B cell (primary cell): ENCODE results near the gene OR2C3. TPM values are rescaled to one million over a fixed set of nuclear protein-coding genes. Genes with fewer than 3 reads are reported as not detected.

Experiments
- ATAC-seq: fragments of 200-7000 bp; cut with Tn5 transposase; one replicate; pipeline ENCODE4 v1.10.0; 2021; ENCODE audit warnings: low read depth, mild to moderate bottlenecking, moderate number of reproducible peaks, moderate library complexity
- CTCF ChIA-PET: fragments of 350-600 bp; sonication (Branson Sonifier 250); formaldehyde crosslinking; loops from one replicate; lab custom pipeline; 2021; ENCODE audit warnings: antibody characterized with exemption, inconsistent platforms; lab: Charles Lee
- POLR2A ChIA-PET: fragments of 350-600 bp; sonication (Branson Sonifier 250); formaldehyde crosslinking; loops from one replicate; lab custom pipeline; 2021; ENCODE audit warnings: antibody characterized with exemption; lab: Charles Lee
- DNase-seq: peaks from one replicate; pipeline ENCODE4 v3.0.0; 2013
- H2AFZ ChIP-seq: 2 replicates; pipeline ENCODE4 v1.6.1; 2012; ENCODE audit warnings: mild to moderate bottlenecking, low read depth, low read length; ENCODE audit not compliant: insufficient read depth, poor library complexity, severe bottlenecking
- H3K27ac ChIP-seq, 2 donors: 1 replicate in 1 of 2; 2 replicates in 1 of 2; pipeline ENCODE4 v1.5.1; 2012 to 2013; ENCODE audit warnings: low read length in 2 of 2, mild to moderate bottlenecking in 2 of 2, moderate library complexity in 1 of 2
- H3K27me3 ChIP-seq, 4 experiments: fragments of 200-600 bp in 1 of 4; sonication (generic) in 1 of 4; replicated peaks in 1 of 4; 1 replicate in 2 of 4; 2 replicates in 2 of 4; pipeline versions ENCODE4 v1.6.1 to v1.7.0; 2013 to 2016; ENCODE audit warnings: low read length in 3 of 4, mild to moderate bottlenecking in 2 of 4, mixed read lengths in 1 of 4, moderate library complexity in 1 of 4; ENCODE audit not compliant: insufficient read depth in 4 of 4, control insufficient read depth in 3 of 4; ENCODE audit errors: control extremely low read depth in 1 of 4
- H3K36me3 ChIP-seq, 2 experiments: replicated peaks in 1 of 2; 1 replicate in 1 of 2; 2 replicates in 1 of 2; pipeline versions ENCODE4 v1.6.1 to v1.7.1; 2013; ENCODE audit warnings: low read length in 1 of 2; ENCODE audit not compliant: insufficient read depth in 2 of 2, control insufficient read depth in 1 of 2; ENCODE audit errors: control extremely low read depth in 1 of 2, extremely low read depth in 1 of 2
- H3K4me1 ChIP-seq, 2 donors: fragments of 200-600 bp in 1 of 2; sonication (generic) in 1 of 2; 1 replicate in 1 of 2; 2 replicates in 1 of 2; pipeline versions ENCODE4 v1.5.1 to v1.6.1; 2013 to 2017; ENCODE audit warnings: low read length in 2 of 2; ENCODE audit not compliant: control insufficient read depth in 2 of 2, insufficient read depth in 2 of 2
- H3K4me2 ChIP-seq: replicated peaks from 2 replicates; pipeline ENCODE3; 2012; ENCODE audit warnings: mild to moderate bottlenecking, low read depth, low read length; ENCODE audit not compliant: poor library complexity, severe bottlenecking
- H3K4me3 ChIP-seq, 5 experiments: fragments of 200-600 bp in 1 of 5; sonication (generic) in 1 of 5; 1 replicate in 3 of 5; 2 replicates in 2 of 5; pipeline versions ENCODE4 v1.5.1 to v1.7.0; 2011 to 2016; ENCODE audit warnings: low read length in 4 of 5, mild to moderate bottlenecking in 4 of 5, low read depth in 2 of 5, control low read depth in 1 of 5, moderate library complexity in 1 of 5; ENCODE audit not compliant: insufficient read depth in 1 of 5; ENCODE audit errors: control extremely low read depth in 1 of 5, extremely low read depth in 1 of 5
- H3K79me2 ChIP-seq: fragments of 200-600 bp; sonication (generic); one replicate; pipeline ENCODE4 v1.6.0; 2016; ENCODE audit warnings: low read length; ENCODE audit not compliant: control insufficient read depth, insufficient read depth
- H3K9ac ChIP-seq: fragments of 200-600 bp; sonication (generic); 2 replicates; pipeline ENCODE4 v1.6.1; 2017; ENCODE audit warnings: mild to moderate bottlenecking, low read length, moderate library complexity
- H3K9me3 ChIP-seq, 3 donors: one replicate each; pipeline versions ENCODE4 v1.6.1 to v1.7.1; 2013; ENCODE audit warnings: low read length in 2 of 3; ENCODE audit not compliant: control insufficient read depth in 2 of 3, insufficient read depth in 1 of 3; ENCODE audit errors: control extremely low read depth in 1 of 3
- H4K20me1 ChIP-seq: 2 replicates; pipeline ENCODE4 v1.6.0; 2012; ENCODE audit warnings: mild to moderate bottlenecking, low read length; ENCODE audit not compliant: insufficient read depth, control insufficient read depth, poor library complexity, severe bottlenecking
- H3K27ac Mint-ChIP-seq: one replicate; pipeline ENCODE4 v1.8.0; 2021; ENCODE audit warnings: mixed read lengths
- H3K27me3 Mint-ChIP-seq: one replicate; pipeline ENCODE4 v1.8.0; 2021; ENCODE audit warnings: mixed read lengths
- H3K4me1 Mint-ChIP-seq: one replicate; pipeline ENCODE4 v1.8.0; 2021; ENCODE audit warnings: mixed read lengths
- H3K4me3 Mint-ChIP-seq: one replicate; pipeline ENCODE4 v1.8.0; 2021; ENCODE audit warnings: mixed read lengths
- H3K9me3 Mint-ChIP-seq: one replicate; pipeline ENCODE4 v1.8.0; 2022; ENCODE audit warnings: mixed read lengths; ENCODE audit not compliant: insufficient read depth
- CTCF ChIP-seq: fragments of 200-600 bp; IDR thresholded peaks from one replicate; pipeline ENCODE4 v1.8.0; 2022; ENCODE audit warnings: antibody characterized with exemption, mild to moderate bottlenecking
- EZH2 ChIP-seq: IDR thresholded peaks from 2 replicates; pipeline ENCODE4 v1.6.1; 2012; ENCODE audit warnings: borderline replicate concordance, low read depth, mild to moderate bottlenecking, moderate library complexity, low read length; ENCODE audit not compliant: insufficient read depth, poor library complexity, severe bottlenecking
- WGBS: methylation state at CpG from one replicate; pipeline ENCODE4 v1.1.5; 2013; ENCODE audit warnings: missing lambda C conversion rate; ENCODE audit not compliant: insufficient coverage; 5-methylcytosine and 5-hydroxymethylcytosine counted together
- intact Hi-C: fragments of 100-400 bp; cut with micrococcal nuclease; formaldehyde crosslinking; loops from one replicate; pipeline ENCODE4 v1.10.0; 2022
- polyA minus RNA-seq: library from RNA; depleted of rRNA, polyadenylated mRNA; stranded (reverse); fragments of >200 nt; gene quantifications from 2 replicates; pipeline ENCODE4 v1.2.3, GENCODE V29; 2012
- polyA plus RNA-seq: library from polyadenylated mRNA; depleted of rRNA; stranded (reverse); fragments of >200 nt; gene quantifications from 2 replicates; pipeline ENCODE4 v1.2.3, GENCODE V29; 2012
- total RNA-seq, 2 donors: library from RNA; stranded (reverse); fragments of 120-200 nt in 1 of 2; gene quantifications; 1 replicate in 1 of 2; 2 replicates in 1 of 2; pipeline versions ENCODE4 v1.2.3 to v1.2.4, GENCODE V29; 2013 to 2022

OR2C3 gene
- total RNA-seq (not detected in 2 replicates), polyA plus RNA-seq (not detected in 2 replicates), polyA minus RNA-seq (not detected in 2 replicates)
- total RNA-seq (2013) = not detected

GRCh38 chr1:247536340-247536739 is at the start of gene OR2C3:
TSS of gene OR2C3 (minus strand) at chr1:247536440. CDS start at chr1:247532511, 3,929 bp downstream.
- Histone ChIP-seq H3K4me1 (peaks cover 2 to 3% of the 10 kb centered on the region in 2 donors), H4K20me1 (no peaks in the 10 kb centered on the region), H3K27ac (no peak within 1 kb of the TSS), H3K9ac (no peak within 1 kb of the TSS), H3K4me3 (no peak within 1 kb of the TSS), H3K4me2 (no peak within 1 kb of the TSS), H3K36me3 (no peaks in the 10 kb centered on the region), H2AFZ (no peak within 1 kb of the TSS), H3K9me3 (no peaks in the 10 kb centered on the region), H3K79me2 (no peaks in the 10 kb centered on the region), H3K27me3 (peaks cover 0 to 2% (median 1%) of the 10 kb centered on the region in 4 experiments)
- no peak for TF ChIP-seq CTCF
- ATAC-seq (no peak), DNase-seq (no peak)
- WGBS = no CpG with 5 or more reads among the region's 2 CpGs
- H3K4me1 Mint-ChIP-seq = peaks cover 4% of the 10 kb centered on the region
- POLR2A ChIA-PET = no interaction called here
- CTCF ChIA-PET = no interaction called here
- H3K27me3 Mint-ChIP-seq = peaks cover 22% of the 10 kb centered on the region
- H3K27ac Mint-ChIP-seq = no peak within 1 kb of the TSS
- peaks cover 2% of the 10 kb centered on the region for H3K9me3 Mint-ChIP-seq
- H3K4me3 Mint-ChIP-seq = no peak within 1 kb of the TSS
- intact Hi-C loops = no loop called here

- ATAC-seq (no peak), DNase-seq (no peak)
- Mint-ChIP-seq H3K4me3 (no peak overlapping the region), H3K27me3 (peaks cover 32% of the 10 kb centered on the region), H3K27ac (no peak overlapping the region), H3K4me1 (no peaks in the 10 kb centered on the region), H3K9me3 (no peaks in the 10 kb centered on the region)
- Histone ChIP-seq H4K20me1 (no peaks in the 10 kb centered on the region), H3K36me3 (no peaks in the 10 kb centered on the region), H2AFZ (no peak overlapping the region), H3K4me2 (no peak overlapping the region), H3K4me1 (no peaks in the 10 kb centered on the region), H3K4me3 (no peak overlapping the region), H3K79me2 (no peaks in the 10 kb centered on the region), H3K9ac (no peak overlapping the region), H3K9me3 (no peaks in the 10 kb centered on the region), H3K27me3 (peaks cover 0 to 5% (median 0%) of the 10 kb centered on the region in 4 experiments), H3K27ac (no peak overlapping the region)
- ChIA-PET CTCF (interaction anchor here (1.1 to 1.2 kb wide), 2 partner anchors 189 to 207 kb away, joined by 3 read pairs; no protein-coding TSS in a partner anchor), POLR2A (no interaction called here)
- 84% methylated on average over 3 of the region's 5 CpGs for WGBS
- TF ChIP-seq CTCF (no peak), EZH2 (no peak)
- intact Hi-C loops = loop anchor here (5.0 kb wide), 1 partner anchor 207 kb away; no protein-coding TSS in a partner anchor
Observed at GRCh38 chr1:247578946-247579460, 42.8 kb upstream of the OR2C3 start.
